GM23338 (cell line): ENCODE measurements around the gene NLGN1. TPM values are rescaled to one million over a fixed set of nuclear protein-coding genes. Genes with fewer than 3 reads are reported as not detected.

Source experiments
- ATAC-seq: fragments of 200-7000 bp; cut with Tn5 transposase; 3 replicates; pipeline ENCODE4 v1.9.1; 2020
- DNase-seq: peaks from one replicate; pipeline ENCODE4 v3.0.0-alpha.2; 2015; ENCODE audit warnings: low spot score
- H2AFZ ChIP-seq: fragments of 200-600 bp; sonication (generic); 2 replicates; pipeline ENCODE4 v1.8.0; 2016; ENCODE audit warnings: antibody characterized with exemption, mild to moderate bottlenecking, moderate library complexity
- H3F3A ChIP-seq: fragments of 200-600 bp; sonication (generic); replicated peaks from 2 replicates; pipeline ENCODE4 v1.8.0; 2017; ENCODE audit warnings: antibody characterized with exemption, mixed run types, low read depth
- H3K27ac ChIP-seq: fragments of 200-600 bp; sonication (generic); 2 replicates; pipeline ENCODE4 v1.6.1; 2016; ENCODE audit warnings: low read depth
- H3K27me3 ChIP-seq: fragments of 200-600 bp; sonication (generic); 2 replicates; pipeline ENCODE4 v1.8.0; 2016; ENCODE audit warnings: mild to moderate bottlenecking, mixed run types, moderate library complexity; ENCODE audit not compliant: insufficient read depth
- H3K36me3 ChIP-seq: fragments of 200-600 bp; sonication (generic); 2 replicates; pipeline ENCODE4 v1.8.0; 2016; ENCODE audit warnings: mild to moderate bottlenecking; ENCODE audit not compliant: insufficient read depth
- H3K4me1 ChIP-seq: fragments of 200-600 bp; sonication (generic); 2 replicates; pipeline ENCODE4 v1.8.0; 2016; ENCODE audit warnings: mild to moderate bottlenecking, moderate library complexity; ENCODE audit not compliant: insufficient read depth
- H3K4me2 ChIP-seq: fragments of 200-600 bp; sonication (generic); 2 replicates; pipeline ENCODE4 v1.7.1; 2017; ENCODE audit warnings: mixed run types
- H3K4me3 ChIP-seq: fragments of 200-600 bp; sonication (generic); 2 replicates; pipeline ENCODE4 v1.6.1; 2016; ENCODE audit warnings: mixed run types
- H3K79me2 ChIP-seq: fragments of 200-600 bp; sonication (generic); replicated peaks from 2 replicates; pipeline ENCODE4 v1.8.0; 2017; ENCODE audit warnings: mild to moderate bottlenecking; ENCODE audit not compliant: insufficient read depth
- H3K9me2 ChIP-seq: fragments of 200-600 bp; sonication (generic); 2 replicates; pipeline ENCODE4 v1.8.0; 2017; ENCODE audit not compliant: insufficient read depth
- H4K20me1 ChIP-seq: fragments of 200-600 bp; sonication (generic); replicated peaks from 2 replicates; pipeline ENCODE4 v1.8.0; 2017; ENCODE audit warnings: mild to moderate bottlenecking; ENCODE audit not compliant: insufficient read depth
- H3K27ac Mint-ChIP-seq: 2 replicates; pipeline ENCODE4 v1.8.0; 2020; ENCODE audit warnings: inconsistent platforms, mild to moderate bottlenecking, moderate library complexity, mixed read lengths
- H3K27me3 Mint-ChIP-seq: 3 replicates; pipeline ENCODE4 v1.8.0; 2022; ENCODE audit warnings: low read depth, mild to moderate bottlenecking, moderate library complexity, mixed read lengths, inconsistent platforms; ENCODE audit not compliant: insufficient read depth, poor library complexity
- H3K36me3 Mint-ChIP-seq: 3 replicates; pipeline ENCODE4 v1.8.0; 2021; ENCODE audit warnings: low read depth, mild to moderate bottlenecking, inconsistent platforms, moderate library complexity, mixed read lengths
- H3K4me1 Mint-ChIP-seq: 3 replicates; pipeline ENCODE4 v1.8.0; 2020; ENCODE audit warnings: mild to moderate bottlenecking, inconsistent platforms, mixed read lengths
- H3K4me3 Mint-ChIP-seq: 3 replicates; pipeline ENCODE4 v1.8.0; 2021; ENCODE audit warnings: moderate library complexity, mild to moderate bottlenecking, inconsistent platforms, mixed read lengths
- H3K9me3 Mint-ChIP-seq: 3 replicates; pipeline ENCODE4 v1.8.0; 2020; ENCODE audit warnings: moderate library complexity, mild to moderate bottlenecking, inconsistent platforms, mixed read lengths
- CREB1 ChIP-seq: fragments of 250-450 bp; sonication (Bioruptor Pico); IDR thresholded peaks from 2 replicates; pipeline ENCODE4 v1.5.0; 2020; ENCODE audit warnings: low read depth, mild to moderate bottlenecking, moderate library complexity
- CTCF ChIP-seq, 2 experiments: fragments of 200-600 bp in 1 of 2; sonication (generic) in 1 of 2; conservative IDR thresholded peaks; 2 replicates each; pipeline versions ENCODE4 v1.5.1 to v1.6.1; 2016 to 2017; ENCODE audit warnings: antibody characterized with exemption in 2 of 2, low read depth in 2 of 2, mild to moderate bottlenecking in 2 of 2, moderate library complexity in 1 of 2
- EZH2 ChIP-seq: fragments of 200-600 bp; sonication (generic); IDR thresholded peaks from one replicate; pipeline ENCODE4 v1.8.0; 2017; ENCODE audit warnings: antibody characterized with exemption, mild to moderate bottlenecking, low read depth; ENCODE audit not compliant: unreplicated experiment
- JUNB ChIP-seq: IDR thresholded peaks from one replicate; pipeline ENCODE4 v1.6.1; 2016; ENCODE audit warnings: antibody characterized with exemption; ENCODE audit not compliant: unreplicated experiment
- NANOG ChIP-seq: IDR thresholded peaks from 2 replicates; pipeline ENCODE4 v1.6.1; 2016; ENCODE audit warnings: antibody characterized with exemption, borderline replicate concordance
- POLR2AphosphoS5 ChIP-seq: IDR thresholded peaks from 2 replicates; pipeline ENCODE4 v1.6.1; 2016; ENCODE audit warnings: antibody characterized with exemption, low read depth
- REST ChIP-seq: IDR thresholded peaks from one replicate; pipeline ENCODE4 v1.6.1; 2018; ENCODE audit warnings: antibody characterized with exemption; ENCODE audit not compliant: unreplicated experiment
- STAT1 ChIP-seq: IDR thresholded peaks from one replicate; pipeline ENCODE4 v1.6.1; 2016; ENCODE audit warnings: antibody characterized with exemption; ENCODE audit not compliant: unreplicated experiment
- ZNF114 ChIP-seq: fragments of 250-450 bp; sonication (Bioruptor Pico); IDR thresholded peaks from 2 replicates; pipeline ENCODE4 v1.5.0; 2020; ENCODE audit warnings: mild to moderate bottlenecking, moderate library complexity
- ZNF331 ChIP-seq: fragments of 250-450 bp; sonication (Bioruptor Pico); IDR thresholded peaks from 2 replicates; pipeline ENCODE4 v1.5.0; 2020; ENCODE audit warnings: low read depth, mild to moderate bottlenecking, moderate library complexity
- ZNF462 ChIP-seq: fragments of 250-450 bp; sonication (Bioruptor Pico); IDR thresholded peaks from 2 replicates; pipeline ENCODE4 v1.5.0; 2020; ENCODE audit warnings: mild to moderate bottlenecking, moderate library complexity
- polyA plus RNA-seq: library from polyadenylated mRNA; unstranded; fragments of >200 nt; fragmentation: Nextera tagmentation; extraction: Ambion mirVana; gene quantifications from 2 replicates; pipeline ENCODE4 v1.2.1, GENCODE V29; 2016
- total RNA-seq: library from RNA; depleted of rRNA; stranded (reverse); fragments of >200 nt; shearing (Covaris generic); gene quantifications from 2 replicates; pipeline ENCODE4 v1.2.3, GENCODE V29; 2014

NLGN1 gene
- total and polyA plus RNA-seq, 2 experiments from 2014 or later = 6.5 to 18.6 TPM

GRCh38 chr3:174010907-174011306, 613.4 kb downstream of the NLGN1 start:
- Mint-ChIP-seq H3K9me3 (peaks cover 2% of the 10 kb centered on the region; the same call in 1 of the 3 replicates), H3K4me1 (peaks cover 35% of the 10 kb centered on the region), H3K36me3 (0 out of 3 replicates have a peak, but pooled peaks cover 2% of the 10 kb centered on the region), H3K4me3 (no peak overlapping the region), H3K27me3 (no peaks in the 10 kb centered on the region), H3K27ac (no peak overlapping the region)
- Histone ChIP-seq H3K4me3 (no peak overlapping the region), H3K36me3 (no peaks in the 10 kb centered on the region), H4K20me1 (no peaks in the 10 kb centered on the region), H2AFZ (no peak overlapping the region), H3F3A (no peaks in the 10 kb centered on the region), H3K9me2 (0 out of 2 replicates have a peak, but pooled peaks cover 5% of the 10 kb centered on the region), H3K27ac (no peak overlapping the region), H3K4me2 (peak overlapping the region; percentile 1; the same call in 1 of the 2 replicates), H3K27me3 (no peaks in the 10 kb centered on the region), H3K79me2 (no peaks in the 10 kb centered on the region), H3K4me1 (peaks cover 19% of the 10 kb centered on the region)
- TF ChIP-seq POLR2AphosphoS5 (no peak), NANOG (peak; percentile 83)
- DNase-seq = peak; percentile 41
- no peak for ATAC-seq

GRCh38 chr3:174016186-174016585, 618.6 kb downstream of the NLGN1 start:
- Histone ChIP-seq H4K20me1 (no peaks in the 10 kb centered on the region), H3K4me3 (no peak overlapping the region), H3K4me2 (no peak overlapping the region), H3K4me1 (peaks cover 8% of the 10 kb centered on the region), H3F3A (no peaks in the 10 kb centered on the region), H3K79me2 (no peaks in the 10 kb centered on the region), H3K27me3 (no peaks in the 10 kb centered on the region), H3K9me2 (0 out of 2 replicates have a peak, but pooled peaks cover 5% of the 10 kb centered on the region), H2AFZ (no peak overlapping the region), H3K27ac (no peak overlapping the region), H3K36me3 (no peaks in the 10 kb centered on the region)
- DNase-seq (no peak), ATAC-seq (no peak)
- H3K4me3 Mint-ChIP-seq = no peak overlapping the region
- peaks cover 7% of the 10 kb centered on the region for H3K4me1 Mint-ChIP-seq
- TF ChIP-seq REST = no peak
- TF ChIP-seq CTCF (conservative IDR thresholded peaks at IDR 0.05; ENCODE audit: low read depth in 2 of 2) = no peak
- TF ChIP-seq ZNF114 = no peak
- TF ChIP-seq ZNF331 (CRISPR knock-in tag) = no peak
- TF ChIP-seq JUNB = no peak
- no peak for TF ChIP-seq STAT1
- no peak for TF ChIP-seq EZH2
- no peak for TF ChIP-seq CREB1
- TF ChIP-seq ZNF462 = no peak
- TF ChIP-seq POLR2AphosphoS5 = no peak
- peaks cover 18% of the 10 kb centered on the region for H3K9me3 Mint-ChIP-seq
- no peaks in the 10 kb centered on the region for H3K27me3 Mint-ChIP-seq
- peaks cover 18% of the 10 kb centered on the region; the same call in 2 of the 3 replicates for H3K36me3 Mint-ChIP-seq
- no peak overlapping the region for H3K27ac Mint-ChIP-seq
